IPS-NIHi7 (cell line): ENCODE results near the gene C16orf54.
"Not testable (repeated sequence)": the region's sequence is repeated elsewhere in the genome, so short reads cannot be mapped to it uniquely, and the experiment has no call there.

ENCODE experiments used
- DNase-seq: peaks from one replicate; pipeline ENCODE4 v3.0.0; 2012; ENCODE audit warnings: mixed read lengths; ENCODE audit errors: extremely low spot score

C16orf54 gene

DNA sequence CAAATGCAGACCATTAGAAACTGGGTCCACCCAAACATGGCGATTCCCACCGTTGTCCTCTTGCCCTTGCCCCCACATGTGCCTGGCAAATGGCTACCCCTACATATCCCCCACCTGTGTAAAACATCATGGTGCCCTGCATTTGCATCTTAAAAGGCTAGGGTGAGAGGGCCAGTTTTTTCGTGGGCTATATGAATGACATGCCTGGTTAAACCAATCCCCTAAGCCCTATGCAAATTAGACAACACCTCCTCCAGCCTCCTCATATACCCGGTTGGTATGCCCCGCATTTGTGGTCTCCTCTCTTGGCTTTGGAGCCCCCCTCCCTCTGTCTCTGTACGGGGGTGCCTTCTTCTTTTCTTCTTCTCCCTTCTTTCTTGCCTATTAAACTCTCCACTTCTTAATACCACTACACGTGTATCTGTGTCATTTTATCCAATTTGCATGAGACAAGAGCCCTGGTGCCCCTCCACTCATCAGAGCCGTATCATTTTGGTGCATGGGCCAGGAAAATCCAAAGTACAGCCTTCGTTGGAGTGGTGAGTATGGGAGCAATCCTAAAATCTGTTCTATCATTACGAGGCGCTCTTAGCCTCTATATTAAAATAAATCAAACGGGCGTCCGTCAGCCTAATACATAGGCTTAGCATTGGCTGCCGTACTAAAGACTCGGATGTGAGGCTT is 36.7 kb downstream of the C16orf54 start:
- no peak for DNase-seq

DNA sequence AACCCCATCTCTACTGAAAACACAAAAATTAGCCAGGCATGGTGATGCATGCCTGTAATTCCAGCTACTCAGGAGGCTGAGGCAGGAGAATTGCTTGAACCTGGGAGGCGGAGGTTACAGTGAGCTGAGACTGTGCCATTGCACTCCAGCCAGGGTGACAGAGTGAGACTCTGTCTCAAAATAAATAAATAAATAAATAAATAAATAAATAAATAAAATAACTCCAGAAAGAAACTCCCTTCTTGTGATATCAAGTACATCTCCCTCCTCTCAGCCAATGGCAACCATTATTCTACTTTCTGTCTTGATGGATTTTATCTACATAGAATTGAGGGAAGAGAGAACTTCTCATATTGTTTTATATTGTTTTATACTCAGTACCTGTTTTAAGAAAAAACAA is 38.6 kb downstream of the C16orf54 start:
- DNase-seq: not testable (repeated sequence)

DNA sequence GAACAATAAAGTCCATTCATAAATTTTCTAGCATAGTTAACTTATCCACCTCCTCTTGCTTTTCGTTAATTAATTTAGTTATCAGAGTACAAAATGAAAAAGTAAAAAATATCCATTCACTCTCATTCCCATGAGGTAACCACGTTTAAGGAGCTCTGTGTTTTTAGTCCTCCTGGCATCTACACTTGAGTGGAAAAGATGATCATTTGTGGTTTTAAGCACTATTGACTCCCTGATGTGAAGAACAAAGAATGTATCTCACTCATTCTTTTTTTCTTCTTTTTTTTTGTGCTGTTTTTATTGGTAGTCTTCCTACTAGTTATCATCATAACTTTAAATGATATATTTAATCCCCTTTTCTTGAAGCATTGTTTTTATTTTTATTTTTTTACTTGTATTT is 40.8 kb downstream of the C16orf54 start:
- no peak for DNase-seq

DNA sequence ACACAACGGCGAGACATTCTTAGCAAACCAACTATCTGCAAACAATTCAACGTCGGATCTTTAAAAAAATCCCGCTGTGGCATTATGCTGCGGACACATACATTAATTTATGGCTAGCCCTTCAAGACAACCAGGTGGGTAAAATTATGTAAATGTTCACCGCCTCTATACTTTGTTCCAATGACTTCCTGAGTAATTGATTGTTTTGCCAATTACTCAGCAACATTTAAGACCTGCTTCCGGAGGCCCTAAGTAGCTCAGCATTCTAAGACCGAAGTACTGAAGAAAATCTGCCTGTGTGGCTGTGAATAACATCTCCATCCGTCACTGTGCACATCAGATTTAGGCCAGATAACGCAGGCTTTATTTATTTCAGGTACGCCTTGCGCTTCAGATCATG is 43.5 kb downstream of the C16orf54 start:
- no peak for DNase-seq

DNA sequence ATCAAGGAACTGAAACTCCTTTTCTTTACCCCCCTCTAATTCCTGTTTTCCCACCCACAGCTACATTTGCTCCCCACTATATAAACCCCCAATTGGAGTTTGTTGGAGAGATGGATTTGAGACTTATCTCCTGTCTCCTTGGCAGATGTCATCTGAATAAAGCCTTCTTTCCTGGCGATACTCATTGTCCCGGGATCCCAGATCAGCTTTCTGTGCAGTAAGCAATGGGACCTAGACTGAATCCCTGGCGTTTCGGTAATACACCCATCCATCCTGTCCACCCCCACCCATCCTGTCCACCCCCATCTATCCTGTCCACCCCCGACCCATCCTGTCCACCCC is 44.6 kb downstream of the C16orf54 start:
- no peak for DNase-seq

DNA sequence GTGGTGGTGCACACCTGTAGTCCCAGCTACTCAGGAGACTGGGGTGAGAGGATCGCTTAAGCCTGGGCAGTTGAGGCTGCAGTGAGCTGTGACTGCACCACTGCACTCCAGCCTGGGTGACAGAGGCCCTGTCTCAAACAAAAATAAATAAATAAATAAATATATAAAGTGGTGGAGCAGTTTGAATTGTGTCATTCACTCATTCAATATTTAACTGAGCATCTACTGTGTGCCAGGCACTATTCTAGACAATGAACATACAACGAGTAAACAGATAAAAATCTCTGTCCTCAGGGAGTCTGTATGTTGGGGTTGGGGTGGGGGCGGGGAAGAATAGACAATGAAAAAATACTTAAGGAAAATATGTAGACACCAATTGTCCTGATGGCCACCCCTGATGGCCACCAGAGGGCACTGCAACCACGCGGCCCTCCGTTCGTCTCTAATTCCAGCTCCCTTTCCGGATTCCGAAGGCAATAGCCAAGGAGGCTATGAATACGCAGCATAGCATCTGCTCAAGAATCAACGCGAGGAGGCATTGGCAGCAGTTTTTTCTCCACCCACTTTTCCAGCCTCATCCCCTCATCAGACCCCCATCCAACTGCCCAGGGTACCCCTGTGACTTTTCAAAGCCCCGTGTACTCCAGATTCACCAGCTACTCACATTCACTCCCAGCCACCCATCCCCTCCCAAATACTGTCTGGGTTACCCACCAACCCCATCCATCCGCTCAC is 45.4 kb downstream of the C16orf54 start:
- peak; percentile 87 for DNase-seq

DNA sequence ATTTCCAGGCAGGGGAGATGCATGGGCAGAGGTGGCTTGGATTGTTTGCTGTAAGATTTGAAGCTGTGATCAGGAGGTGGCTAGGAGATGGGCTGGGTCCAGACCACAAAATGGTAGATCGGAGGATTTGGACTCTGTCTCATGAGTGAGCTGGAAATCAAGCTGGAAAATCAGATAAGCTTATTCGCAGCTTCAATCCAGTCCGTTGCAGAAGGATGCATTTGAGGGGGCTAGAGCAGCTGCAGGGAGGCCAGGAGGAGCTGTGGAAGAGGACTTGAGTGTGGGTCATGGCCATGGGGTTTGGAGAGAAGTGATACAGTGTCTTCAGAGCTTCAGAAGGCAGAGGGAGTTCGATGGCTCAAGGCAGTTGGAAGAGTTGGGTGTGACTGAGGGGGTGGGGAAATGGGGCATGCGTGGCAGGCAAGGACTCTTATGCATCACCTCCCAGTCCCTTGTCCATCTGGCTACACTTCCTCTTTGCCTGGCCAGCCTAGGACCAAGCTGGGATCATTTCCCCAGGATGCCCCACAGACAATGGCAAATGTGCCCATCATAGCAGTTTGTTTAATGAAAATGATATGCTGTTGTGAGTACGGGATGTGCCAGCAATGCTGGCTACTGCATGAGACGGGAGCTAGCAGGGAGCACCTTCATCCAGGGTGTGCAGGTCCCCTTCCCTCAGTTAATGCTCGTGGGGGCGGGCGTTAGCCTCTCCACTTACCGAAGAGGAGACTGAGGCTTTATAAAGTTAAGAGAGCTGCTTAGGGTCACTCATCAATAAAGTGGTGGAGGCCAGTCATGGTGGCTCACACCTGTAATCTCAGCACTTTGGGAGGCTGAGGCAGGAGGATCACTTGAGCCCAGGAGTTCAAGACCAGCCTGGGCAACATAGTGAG is 46.2 kb downstream of the C16orf54 start:
- no peak for DNase-seq

DNA sequence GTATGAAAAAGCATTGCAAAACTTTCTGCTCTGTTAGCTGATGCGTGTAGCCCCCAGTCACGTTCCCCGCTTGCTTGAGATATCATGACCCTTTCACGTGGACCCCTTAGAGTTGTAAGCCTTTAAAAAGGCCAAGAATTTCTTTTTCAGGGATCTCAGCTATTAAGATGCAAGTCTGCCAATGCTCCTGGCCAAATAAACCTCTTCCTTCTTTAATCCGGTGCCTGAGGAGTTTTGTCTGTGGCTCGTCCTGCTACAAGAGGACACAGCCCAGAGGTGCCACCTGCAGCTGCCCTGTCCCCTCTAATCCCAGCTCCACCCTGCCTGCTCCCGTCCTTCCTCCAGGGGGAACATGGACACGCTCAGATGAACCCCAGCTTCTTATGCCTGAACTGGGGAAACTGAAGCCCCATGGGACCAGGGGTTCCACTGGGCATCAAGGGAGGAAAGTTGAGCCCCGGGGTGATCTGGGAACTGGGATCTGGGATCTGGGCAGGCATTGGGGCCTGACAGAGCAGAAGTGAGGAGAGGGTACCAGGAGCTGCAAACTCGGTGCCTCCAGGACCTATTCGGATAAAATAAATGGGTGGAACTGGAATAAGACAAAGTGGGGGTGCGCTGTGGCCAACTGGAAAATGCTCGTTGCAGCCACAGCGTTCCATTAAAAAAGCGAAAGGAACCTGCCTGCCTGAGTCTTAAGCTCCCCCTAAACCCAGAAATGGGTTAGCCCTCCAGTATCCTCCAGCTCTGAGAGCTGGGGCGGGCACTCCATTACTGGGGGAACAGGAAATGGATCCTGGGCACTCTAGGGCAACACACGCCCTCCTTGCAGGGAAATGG is 47.1 kb downstream of the C16orf54 start:
- no peak for DNase-seq

DNA sequence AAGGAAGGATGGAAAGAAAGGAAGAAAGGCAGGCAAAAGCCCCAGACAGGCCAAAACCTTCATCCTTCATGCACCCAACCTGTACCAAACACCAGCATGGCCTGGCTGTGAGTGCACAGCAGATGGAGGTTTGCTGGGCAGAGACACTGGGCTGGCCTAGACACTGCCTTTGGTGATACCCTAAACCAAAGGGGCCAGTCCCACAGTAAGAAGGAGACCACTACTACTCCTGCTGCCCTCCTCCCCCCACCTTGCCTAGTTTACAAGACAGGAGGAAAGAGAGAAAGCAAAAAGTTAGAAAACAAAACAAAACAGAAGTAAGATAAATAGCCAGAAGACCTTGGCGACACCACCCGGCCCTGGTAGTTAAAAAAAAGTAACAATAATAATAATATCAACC is 47.7 kb downstream of the C16orf54 start:
- DNase-seq: no peak

DNA sequence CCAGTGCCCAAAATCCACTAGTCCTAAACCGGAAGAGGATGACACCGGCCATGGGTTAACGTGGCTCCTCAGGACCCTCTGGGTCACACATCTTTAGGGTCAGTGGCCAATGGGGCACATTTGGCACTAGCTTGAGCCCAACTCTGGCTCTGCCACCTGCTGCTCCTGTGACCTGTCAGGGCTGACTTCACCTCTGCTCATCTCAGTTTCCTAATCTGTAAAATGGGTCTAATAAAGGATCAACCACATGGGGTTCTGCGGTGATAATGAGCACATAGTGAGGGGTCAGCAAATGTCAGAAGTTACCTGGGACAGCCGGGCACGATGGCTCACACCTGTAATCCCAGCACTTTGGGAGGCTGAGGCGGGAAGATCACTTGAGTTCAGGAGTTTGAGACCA is 48.4 kb downstream of the C16orf54 start:
- no peak for DNase-seq

DNA sequence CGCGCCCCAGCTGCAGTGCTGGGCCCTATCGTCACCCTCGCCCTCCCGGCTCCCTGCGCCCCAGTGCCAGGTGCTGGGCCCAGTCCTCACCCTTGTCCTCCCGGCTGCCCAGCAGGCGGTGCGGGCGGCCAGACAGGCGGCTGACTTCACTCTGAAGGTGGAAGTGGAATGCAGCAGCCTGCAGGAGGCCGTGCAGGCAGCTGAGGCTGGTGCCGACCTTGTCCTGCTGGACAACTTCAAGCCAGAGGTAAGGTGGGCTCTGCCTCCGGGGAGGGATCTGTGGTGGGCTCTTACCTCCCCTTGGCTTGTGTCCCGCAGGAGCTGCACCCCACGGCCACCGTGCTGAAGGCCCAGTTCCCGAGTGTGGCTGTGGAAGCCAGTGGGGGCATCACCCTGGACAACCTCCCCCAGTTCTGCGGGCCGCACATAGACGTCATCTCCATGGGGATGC is 48.9 kb downstream of the C16orf54 start:
- DNase-seq: no peak

DNA sequence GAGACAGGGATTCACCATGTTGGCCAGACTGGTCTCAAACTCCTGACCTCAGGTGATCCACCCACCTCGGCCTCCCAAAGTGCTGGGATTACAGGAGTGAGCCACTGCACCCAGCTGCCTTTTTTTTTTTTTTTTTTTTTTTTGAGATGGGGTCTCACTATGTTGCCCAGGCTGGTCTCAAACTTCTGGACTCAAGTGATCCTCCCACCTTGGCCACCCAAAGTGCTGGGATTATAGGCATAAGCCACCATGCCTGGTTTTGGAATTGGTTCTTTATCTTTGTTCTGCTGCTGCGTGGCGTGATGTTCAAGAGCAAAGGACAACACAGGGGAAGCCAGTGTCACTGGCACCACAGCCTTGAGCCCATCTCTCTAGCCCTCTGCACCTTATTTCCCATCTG is 50.1 kb downstream of the C16orf54 start:
- DNase-seq: not testable (repeated sequence)

DNA sequence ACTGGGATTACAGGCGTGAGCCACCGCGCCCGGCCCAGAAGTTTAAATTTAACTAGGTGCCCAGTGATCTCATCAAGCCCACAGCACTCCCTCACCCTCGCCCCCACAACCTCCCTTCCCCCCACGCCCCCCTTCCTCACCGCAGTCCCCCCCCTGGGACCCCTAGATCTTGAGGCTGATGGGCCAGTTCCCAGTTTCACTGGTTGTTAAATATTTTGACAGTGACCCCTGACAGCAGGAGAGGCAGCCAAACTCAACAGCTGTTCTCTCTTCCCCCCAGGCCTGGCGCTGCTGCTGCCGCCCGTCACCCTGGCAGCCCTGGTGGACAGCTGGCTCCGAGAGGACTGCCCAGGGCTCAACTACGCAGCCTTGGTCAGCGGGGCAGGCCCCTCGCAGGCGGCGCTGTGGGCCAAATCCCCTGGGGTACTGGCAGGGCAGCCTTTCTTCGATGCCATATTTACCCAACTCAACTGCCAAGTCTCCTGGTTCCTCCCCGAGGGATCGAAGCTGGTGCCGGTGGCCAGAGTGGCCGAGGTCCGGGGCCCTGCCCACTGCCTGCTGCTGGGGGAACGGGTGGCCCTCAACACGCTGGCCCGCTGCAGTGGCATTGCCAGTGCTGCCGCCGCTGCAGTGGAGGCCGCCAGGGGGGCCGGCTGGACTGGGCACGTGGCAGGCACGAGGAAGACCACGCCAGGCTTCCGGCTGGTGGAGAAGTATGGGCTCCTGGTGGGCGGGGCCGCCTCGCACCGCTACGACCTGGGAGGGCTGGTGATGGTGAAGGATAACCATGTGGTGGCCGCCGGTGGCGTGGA is 51.2 kb downstream of the C16orf54 start:
- DNase-seq: no peak

DNA sequence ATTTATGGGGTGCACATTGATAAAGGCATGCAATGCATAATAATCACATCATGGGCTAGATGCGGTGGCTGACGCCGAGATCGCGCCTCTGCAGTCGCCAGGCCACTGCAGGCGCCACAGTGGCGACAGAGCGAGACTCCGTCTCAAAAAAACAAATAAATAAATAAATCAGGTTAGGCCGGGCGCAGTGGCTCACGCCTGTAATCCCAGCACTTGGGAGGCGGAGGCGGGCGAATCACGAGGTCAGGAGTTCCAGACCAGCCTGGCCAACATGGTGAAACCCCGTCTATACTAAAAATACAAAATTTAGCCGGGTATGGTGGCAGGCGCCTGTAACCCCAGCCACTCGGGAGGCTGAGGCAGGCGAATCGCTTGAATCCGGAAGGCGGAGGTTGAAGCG is 53.2 kb downstream of the C16orf54 start:
- DNase-seq: not testable (repeated sequence)
